Activated CD8-positive, alpha-beta memory T cell treated with anti-CD3 and anti-CD28 coated beads, Interleukin-2, amount 50 U/mL, for 24 hours (primary cell): Measurements from ENCODE around the gene ANKH.
A peak's percentile ranks its signal among the peaks of the same experiment; 100 is the strongest.

Experiments
- DNase-seq: peaks from one replicate; pipeline ENCODE4 v3.0.0-alpha.2; 2020; ENCODE audit errors: extremely low read depth

Gene ANKH

DNA sequence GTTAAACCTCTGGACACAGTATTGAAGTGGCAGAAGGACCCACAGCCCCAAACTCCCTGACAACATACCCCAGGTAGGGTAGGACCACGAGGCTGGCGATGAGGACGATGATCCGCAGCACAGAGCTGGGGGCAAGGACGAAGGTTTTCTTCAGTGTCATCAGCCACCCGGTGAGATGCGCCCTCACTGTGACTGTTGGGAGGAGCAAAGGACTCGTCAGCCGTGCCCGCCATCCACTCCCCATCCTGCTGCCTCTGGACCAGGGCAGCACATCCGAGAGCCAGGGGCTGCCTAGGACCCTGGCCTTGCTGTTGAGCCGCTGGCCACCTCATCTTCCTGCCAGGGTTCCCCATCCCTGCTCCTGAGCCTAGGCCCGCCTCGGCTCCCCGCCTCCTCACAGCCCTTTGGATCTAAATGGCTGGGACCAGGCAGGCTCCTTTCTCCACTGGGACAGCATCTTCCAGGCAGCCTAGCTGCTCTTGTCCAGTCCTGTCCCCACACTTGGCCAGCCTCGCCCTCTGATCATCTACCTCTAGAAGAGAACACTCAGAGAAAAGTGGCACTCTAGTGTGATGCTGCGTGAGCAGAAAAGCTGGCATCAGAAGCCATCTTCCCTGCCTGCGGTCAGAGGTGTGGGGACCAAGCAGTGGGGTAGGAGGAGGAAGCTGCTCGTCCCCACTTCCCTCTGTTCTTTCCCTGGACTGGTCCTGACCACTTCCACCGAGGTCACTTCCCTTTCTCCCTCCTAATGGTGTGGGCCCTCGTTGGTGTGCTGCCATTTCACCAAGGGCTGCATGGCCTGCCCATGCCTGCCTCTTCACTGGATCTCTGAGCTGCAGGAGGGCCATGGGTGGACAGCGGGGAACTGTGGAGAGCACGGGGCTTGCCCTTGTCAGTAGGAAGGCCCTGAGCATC, 157.8 kb downstream of the ANKH start:
- DNase-seq, result no peak

DNA sequence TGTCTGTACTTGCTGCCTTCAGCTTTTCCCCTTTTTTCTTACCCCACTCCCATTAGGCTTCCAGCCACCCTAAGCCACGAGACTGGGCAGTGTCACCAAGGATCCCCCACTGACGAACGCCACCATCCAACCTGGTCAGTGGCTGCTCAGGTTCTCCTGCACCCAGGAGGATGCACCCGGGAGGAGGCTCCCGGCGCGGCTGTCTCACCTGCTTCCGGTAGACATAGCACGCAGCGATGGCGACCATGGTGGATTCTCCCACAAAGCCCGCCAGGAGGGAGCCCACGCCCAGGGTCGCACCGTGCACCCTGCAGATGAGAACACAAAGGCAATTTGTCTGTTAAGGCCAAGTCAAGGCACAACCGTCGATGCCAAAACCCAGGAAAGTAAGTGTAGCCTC, 158.9 kb downstream of the ANKH start:
- no peak for DNase-seq

DNA sequence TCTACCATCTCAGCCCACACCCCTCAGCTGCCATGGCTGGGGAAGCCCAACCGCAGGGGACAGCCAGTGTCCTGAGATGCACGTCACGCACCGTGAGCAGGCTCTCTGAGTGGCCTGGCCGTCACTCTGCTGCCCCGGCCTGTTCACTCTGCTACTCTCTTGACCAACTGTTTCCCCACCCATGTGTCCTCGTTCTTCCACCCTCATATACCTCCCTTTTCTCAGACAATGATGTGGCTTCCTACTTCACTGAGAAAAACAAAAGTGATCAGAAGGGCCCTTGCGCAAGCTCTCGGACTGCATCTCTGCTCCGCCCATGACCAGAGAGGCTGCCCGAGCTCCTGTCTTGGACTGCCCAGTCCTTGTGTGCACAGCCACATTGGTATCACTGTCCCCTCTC, 159.4 kb downstream of the ANKH start:
- no peak for DNase-seq

DNA sequence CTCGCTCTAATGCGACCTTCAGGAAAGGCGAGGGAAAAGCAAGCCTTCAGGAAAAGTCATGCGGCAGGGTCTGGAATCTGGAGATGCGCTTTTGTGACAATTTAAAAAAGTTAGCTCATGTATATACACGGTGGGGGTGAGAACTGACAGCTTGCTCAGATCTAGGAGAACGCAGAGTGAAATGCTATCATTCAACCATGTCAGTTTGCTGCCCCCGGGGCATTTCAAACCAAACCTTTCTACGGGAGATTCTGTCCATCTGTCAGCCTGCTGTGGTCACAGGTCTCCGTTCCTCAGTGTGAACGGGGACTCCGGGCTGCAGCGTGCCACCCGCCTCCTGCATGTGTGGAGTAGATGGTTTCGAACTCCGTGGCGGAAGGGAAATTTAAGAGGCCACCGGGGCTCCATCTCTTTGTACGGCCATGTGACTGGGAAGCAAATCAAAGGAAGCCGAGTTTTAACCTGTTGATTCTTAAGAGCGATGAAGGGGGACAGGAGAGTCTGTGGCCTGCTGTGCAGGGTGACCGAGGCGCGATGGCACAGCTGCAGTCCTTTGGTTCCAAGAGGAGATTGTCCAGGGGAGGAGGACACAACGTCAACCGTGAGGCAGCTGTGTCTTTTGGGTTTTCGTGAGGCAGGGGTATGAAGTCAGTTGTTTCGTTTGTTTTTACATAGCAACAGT, 161.1 kb downstream of the ANKH start:
- DNase-seq, result no peak

DNA sequence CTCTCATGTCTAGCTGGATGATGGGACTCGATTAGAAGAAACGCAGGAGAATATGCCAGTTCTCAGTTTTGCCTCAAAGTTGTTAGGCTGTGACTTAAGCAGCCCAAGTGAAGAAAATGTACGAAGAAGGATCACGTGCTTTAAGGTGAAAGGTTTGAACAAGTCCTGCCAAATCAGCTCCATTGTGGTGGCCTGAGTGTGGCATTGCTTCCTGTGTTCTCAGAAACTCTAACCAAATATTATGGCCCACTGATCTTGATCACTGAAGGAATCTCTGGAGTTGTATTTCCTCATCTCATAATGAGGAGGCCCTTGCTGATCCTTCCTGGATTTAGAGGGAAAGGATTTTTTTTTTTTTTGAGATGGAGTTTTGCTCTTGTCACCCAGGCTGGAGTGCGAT, 163.0 kb downstream of the ANKH start:
- DNase-seq, result no peak

DNA sequence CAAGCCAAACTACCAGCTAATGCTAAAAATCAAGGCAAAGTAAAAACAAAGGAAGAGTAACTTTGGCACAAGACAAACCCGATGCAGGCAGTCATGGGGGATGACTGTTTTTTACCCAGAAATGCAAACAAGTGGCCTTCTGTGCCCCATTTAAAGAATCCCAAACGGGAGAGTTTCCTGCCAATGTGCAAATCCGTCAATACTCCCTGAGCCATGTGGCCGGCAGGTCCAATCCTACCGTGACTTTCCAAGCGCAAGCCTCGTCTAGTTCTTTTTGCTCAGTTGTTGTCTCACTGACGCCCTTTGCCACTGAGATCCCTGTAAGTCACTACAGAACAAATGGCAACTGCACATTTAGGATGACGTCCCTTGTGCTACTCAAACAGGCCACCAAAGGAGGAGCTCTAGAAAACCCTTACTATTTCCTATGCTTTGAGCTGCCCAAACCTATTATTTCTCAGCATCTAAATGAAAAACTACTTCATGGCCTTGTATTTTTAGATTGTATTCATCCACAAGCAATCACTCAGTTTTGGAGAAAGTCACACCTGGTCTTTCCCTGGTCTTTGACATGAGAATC, 163.7 kb downstream of the ANKH start:
- DNase-seq, result no peak

DNA sequence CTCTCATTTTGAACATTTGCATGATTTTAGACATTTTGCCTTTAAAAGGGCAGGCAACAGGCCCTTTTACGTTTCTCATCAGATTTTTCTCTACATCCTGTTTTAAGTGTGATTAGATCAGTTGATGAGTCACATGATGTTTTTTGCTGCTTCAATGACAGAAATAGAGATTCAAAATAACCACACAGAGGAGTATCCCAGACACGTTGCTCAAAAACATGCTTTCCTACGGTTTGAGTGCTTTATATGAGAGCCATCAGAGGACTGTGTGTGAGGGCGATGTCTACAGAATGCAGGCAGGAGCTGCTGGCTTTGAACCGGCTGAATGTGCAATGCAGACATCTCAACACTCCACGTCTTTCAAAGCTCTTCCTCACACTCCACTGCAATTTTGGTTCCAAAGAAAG, 165.0 kb downstream of the ANKH start:
- DNase-seq, result no peak

DNA sequence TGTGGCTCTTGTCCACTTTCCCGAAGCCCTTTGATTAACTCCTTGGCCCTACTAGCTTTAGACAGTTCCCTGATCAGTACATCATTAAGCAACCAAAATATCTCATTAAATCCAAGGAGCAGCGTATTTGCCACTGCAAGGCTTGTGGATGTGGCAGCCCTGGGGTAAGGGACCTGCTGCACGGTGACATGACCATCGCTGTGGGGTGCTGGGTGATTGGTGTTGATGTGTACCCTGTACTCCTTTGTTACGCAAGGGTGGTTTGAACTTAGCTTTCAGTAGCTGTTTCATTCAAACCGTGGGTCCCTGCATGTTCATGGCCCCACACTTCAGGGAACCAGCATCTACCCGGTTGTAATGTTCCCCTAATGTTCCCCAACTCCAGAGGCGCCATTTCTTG, 166.0 kb downstream of the ANKH start:
- DNase-seq, result no peak

DNA sequence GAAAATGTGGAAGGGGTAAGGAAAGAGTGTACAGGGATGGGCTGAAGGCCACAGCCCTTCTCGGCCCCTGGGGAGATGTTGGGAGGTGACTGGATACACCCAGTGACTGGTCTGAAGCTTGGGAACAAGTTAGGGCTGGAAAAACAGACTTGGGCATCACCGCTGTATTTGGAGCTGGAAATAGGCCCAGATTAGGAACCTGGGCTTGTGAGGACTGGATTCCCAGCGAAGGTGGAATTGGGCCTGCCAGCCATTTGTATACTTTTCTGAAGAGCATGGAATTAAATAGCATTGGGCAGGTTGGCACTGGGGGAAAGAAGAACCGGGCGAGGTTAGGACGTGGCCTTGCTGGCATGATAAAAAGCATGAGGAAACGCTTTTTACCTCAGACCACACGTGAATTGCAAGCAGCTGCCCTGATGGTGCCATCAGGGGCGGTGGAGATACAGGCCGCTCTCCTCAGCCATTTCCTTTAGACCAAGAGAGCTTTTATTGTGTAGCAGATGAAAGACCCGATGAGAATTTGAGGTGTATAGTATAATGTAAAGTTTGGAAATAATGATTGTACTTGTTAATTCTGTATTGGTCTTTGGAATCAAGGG, 169.2 kb downstream of the ANKH start:
- DNase-seq, result no peak

DNA sequence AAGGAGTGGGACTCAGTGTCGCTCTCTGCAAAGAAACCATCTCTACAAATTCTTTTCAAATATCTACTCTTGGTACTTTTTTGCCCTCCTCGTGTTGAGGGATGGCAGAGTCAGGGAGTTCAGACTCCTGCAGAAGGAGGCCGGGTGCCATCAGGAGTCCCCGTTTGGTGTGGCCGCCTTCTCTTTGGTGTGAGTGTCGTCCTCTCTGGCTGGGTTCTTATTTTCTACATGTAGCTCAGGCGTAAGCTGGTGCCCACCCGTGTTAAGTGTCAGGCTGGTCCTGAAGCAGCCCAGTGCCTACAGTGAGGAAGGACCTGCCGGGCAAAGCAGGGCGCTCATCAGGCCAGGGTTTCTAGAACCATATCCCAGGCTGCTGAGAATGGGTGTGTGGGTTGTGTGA, 170.0 kb downstream of the ANKH start:
- DNase-seq, result no peak

DNA sequence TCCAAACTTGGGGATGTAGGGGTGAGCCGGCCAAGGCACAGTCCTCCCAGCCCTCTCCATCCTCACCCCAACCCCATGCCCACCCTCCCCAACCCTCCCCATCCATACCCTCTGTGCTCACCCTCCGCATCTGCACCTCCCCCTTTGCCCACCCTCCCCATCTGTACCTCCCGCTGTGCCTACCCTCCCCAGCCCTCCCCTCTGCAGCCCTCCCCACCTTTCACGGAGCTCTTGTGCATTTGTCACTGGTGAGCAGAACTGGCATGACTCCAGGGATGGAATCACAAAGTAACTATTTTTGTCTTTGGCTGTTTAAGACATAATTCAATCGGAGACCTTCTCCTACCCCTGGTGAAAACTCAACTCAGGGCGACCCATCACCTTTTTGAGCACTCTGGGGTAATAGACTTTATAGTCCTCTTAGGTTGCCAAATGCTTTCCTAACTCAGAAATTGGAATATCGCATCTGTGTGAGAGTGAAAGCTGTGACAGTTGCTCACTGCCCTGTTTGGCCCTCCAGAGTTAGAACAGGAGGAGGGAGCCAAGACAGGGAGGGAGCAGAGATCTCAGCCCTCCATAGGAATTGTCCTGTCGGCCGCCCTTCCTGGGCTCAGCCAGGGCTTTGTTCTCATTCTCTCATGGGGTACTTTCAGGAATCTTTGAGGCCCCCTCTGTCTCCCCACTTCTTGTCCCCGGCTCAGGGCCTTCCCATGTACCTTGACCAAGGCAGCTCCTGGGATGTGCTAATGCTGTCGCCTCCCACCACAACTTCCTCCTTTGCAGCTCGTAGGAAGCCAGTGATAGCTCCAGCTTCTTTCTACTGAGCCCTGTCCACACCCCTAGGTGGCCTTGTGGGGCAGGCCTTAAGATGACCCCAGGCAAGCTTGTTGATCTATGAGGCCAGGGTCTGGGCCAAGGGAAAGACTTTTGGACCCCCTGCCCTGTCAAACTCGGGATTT, 170.8 kb downstream of the ANKH start:
- no peak for DNase-seq

DNA sequence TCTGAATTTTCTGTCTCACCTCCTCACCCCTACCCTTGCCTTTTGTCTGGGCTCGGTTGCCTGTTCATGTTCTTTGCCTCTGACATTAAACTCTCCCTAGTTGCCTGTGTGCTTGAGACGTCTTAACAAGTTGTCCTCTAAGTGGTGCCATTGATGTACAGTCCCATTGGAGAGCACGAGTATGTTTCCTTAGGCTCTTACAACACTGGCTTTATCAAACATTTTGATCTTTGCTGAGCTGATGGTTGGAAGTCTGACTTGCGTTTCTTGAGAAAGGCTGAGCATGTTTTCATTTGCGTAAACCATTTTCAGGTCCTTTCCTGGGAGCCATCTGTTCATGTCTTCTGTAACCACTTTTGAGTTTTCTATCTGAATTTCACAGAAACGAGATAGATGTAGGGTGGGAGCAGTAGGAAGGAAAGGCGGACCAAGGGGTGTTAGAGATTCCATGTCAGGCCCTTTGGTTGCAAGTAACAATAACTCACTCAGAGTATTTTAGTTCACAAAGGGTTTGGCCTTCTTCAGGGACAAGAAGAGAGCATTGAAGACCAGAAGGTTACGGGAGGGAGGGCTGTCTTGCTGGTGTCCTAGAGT, 171.7 kb downstream of the ANKH start:
- no peak for DNase-seq

DNA sequence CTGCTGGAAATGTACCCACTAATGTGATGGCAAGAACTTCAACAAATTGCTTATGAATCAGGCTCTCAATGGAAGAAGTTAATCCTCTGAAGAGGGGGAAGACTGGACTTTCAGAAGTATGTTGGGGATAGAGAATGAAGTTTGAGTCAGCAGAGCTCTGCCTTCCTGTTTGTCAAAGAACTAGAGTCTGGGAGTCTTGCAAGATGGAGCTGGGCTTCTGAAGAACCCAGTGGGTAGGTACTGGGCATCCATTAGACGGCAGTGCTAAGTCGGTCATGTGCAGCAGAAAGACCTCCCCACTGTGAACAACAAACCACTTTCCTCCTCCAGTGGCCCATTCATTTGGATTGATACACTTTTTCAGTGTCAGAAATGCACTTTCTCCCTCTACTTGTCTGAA, 172.4 kb downstream of the ANKH start:
- DNase-seq, result no peak

DNA sequence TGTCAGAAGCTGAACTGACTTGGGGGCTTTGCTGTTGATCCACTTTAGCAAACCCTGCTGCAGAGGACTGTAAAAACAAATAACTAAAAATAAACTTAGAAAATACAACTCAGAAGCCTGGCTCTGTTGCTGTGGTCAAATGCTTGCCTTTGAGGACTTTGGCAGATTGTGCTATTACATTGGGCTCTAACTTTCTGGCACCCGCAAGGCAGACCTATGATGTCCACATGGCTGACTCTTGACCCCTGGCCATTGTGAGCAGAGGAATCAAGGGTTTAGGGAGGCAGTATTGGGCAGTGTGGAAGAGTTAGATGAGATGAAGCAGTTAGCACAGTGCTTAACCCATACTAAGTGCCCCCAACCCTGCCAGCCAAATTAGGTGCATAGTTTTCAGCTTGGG, 173.1 kb downstream of the ANKH start:
- no peak for DNase-seq

DNA sequence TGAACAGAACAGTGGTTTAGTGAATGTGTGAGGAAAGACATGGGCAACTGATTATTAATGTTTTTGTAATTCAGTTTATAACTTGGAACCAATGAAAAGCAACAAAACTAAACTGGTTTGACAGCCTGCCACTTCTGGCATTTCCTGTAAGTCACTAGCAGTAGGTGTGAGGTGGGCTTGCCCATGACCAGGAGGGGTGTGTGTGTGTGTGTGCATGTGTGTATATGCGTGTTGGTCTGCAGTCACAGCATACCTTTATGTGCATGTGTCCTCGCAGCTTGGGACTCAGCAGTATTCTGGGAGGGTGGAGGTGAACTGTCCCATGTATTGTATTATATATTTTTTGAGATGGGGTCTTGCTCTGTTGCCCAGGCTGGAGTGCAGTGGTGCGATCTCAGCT, 174.7 kb downstream of the ANKH start:
- DNase-seq, result no peak

DNA sequence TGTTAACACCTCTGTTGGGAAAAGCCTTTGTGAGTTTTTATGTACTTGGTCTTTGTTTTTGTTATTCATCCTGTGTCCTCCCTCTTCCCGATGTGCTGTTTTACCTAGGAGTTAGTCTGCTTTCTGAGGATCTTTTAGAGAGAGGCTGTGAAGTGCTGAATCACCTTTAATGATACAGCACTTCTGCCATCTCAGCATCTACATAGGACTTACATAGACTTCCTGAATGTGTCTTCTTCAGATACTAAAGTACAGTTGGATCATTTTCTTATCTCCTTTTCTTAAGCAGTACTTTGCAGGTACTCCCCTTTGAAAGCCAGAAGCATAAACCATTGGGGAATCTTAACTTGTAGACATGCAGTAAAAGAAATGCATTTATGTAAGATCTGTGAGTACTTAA, 175.5 kb downstream of the ANKH start:
- no peak for DNase-seq

DNA sequence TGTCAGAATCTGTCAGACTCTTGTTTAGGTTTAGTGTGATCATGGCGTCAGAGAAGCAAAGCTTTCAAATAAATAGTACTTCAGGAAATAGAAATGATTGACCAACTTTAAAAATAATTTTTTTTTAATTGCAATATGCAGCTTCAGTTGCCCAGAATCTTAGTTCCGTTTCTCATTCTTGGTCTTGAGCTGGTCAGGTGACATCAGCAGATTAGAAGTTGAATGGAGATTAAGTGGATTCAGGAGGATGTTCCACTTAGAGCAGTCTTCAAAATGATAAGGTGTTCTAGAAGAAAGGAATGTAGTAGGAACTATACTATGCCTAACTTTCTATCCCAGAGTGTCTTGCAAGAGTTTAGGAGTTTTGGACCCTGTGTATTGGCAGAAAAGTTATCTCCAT, 176.4 kb downstream of the ANKH start:
- DNase-seq, result no peak

DNA sequence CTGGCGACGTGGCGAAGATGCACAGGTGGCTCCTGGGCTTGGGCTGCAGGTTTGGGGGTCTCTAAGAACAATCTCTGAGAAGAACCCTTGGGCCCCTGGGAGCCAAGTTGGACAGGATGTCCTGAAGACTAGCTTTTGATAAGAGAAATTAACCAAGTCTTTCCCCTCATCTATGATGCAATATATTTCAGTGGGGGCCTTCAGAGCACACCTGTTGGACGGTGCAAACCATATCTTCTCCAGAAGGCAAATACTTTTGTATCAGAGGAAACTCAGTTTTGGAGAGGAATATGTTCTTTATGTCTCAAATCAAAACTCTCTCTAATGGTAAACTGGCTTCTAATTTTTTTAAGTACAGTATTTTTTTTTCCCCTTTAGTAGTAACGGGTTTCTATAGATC, 178.5 kb downstream of the ANKH start:
- DNase-seq, result no peak

DNA sequence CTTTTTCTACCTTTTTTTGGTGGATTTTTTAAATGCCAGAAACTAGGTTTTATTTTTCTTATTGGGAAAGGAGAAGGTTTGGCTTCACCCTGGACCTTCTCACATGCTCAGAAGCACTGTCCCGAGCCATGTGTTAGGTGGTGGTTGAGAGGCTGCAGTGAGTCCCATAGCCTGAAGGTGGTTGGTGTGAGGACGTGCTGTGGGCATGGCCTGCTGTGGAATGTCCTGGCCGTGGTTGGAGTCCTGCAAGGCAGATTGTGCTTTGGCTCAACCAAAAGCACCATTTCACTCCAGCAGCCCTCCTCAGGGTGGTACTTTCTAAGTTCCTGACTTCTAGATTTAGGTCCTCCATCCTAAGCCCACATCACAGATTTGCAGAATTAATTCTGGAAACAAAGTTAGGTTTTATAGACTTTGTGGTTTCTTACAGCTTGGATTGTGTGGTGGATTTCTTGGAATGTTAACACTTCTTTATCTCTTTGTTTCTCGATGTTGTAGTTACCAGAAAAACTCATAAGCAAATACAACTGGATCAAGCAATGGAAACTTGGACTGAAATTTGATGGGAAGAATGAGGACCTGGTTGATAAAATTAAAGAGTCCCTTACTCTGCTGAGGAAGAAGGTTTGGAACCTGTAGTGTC, 184.4 kb downstream of the ANKH start:
- DNase-seq, result no peak

DNA sequence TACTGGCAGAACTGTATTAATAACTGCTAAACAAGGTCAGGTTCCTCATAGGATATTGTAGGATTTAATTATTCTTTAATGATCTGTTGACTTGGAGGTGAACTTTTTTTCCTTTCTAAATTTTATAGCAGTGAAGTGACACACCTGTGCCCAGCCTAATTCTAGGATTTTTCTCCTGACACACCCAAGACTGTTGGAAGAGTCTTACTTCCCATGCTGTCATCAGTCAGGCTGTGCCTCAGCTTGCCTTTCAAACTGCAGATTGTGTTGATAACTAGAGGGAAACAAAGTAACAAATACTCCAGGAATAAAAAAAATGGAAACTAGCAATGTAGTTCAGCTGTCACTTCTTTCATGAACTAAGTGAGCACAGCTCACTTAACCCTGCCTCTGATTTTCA, 185.1 kb downstream of the ANKH start:
- DNase-seq, result no peak

DNA sequence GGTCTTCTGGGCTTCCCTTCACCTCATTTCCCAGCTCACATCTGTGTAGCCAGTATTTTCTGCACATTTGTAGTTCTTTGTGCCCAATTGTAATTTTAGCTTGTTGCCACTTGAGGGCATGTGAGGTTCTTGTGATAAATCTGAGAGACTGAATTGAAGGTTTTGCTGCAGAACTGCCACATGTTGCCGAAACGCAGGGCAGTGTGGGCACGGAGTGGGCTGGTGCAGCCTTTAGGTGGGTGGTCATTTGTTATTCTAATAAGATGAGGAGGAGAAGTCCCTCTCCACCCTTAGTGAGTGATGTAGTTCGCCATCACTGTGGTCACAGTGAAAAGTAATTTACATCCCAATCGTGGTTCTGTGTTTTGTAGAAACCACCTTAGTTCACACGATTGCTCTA, 185.8 kb downstream of the ANKH start:
- peak; percentile 38 for DNase-seq
